Measurements from ENCODE around the gene UNCX.
A peak's percentile ranks its signal among the peaks of the same experiment; 100 is the strongest.

Gene UNCX

DNA sequence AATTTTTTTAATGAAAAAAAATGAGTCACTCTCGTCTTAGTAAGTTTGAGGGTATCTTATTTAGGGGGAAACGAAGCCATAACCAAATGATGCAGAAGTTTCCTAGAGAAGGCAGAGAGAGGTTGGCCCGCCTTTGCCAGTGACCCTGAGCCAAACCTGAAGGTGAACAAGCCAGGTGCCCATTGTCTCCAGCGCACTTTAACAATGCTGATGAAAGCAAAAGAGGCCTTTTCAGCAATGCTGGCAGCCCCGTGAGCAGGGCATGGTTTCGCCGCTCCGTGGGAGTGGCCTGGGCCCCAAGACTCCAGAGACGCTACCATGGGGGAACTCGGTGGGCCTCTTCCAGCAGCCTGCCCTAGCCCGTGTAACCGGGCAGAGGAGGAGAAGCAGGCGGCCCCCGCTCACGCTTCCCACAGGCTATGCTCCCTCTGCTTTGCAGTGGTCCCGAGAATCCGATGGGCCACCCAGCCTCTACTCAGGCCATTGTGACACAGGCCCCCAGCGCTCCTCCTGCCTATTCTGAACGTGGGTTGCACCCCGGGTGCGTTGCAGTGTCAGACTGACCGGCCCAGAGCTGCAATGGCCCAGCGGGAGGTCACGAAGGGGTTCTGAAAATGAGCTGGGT, 14.0 kb upstream of the UNCX start:
- no peak for DNase-seq

- no peak for DNase-seq
Measured at GRCh38 chr7:1219498-1219897, 13.2 kb upstream of the UNCX start.

DNA sequence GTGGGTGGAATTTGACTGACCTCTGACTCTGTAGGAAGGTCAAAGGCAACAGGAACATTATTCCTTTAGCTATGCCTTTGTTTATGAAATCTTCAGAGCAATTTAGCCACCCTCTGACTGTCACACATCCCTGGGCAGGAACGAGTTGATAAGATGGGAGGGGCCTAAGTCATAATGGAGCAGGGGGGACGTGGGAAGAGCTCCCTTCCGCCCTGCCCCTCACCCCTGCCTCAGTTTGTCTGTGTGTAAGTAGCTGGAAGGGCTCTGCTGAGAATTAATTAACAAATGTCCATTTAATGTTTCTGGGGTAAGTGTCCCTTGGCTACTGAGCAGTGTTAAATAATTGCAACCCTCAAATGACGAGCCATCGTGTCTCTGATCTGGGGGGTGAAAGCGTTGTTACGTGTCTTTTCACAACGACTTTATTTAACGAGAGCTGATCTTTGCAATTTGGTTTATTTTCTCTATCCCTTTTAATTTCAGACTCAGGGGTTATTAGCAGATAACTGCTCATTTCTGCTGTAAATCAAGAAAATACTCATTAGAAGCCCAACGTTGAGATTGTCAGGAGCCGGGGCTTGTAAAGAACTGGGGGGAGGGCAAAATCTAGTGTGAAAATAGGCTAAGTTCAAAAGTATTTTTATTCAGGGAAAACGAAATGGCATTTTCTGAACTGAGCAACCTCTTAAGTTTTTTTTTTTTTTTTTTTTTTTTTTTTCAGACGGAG, 12.5 kb upstream of the UNCX start:
- DNase-seq, result no peak

- DNase-seq, result no peak
Measured at GRCh38 chr7:1220977-1221745, 11.5 kb upstream of the UNCX start.

GRCh38 chr7:1223196-1223981, 9.3 kb upstream of the UNCX start:
- DNase-seq, result no peak

- no peak for DNase-seq
Measured at GRCh38 chr7:1224086-1224716, 8.5 kb upstream of the UNCX start.

- no peak for DNase-seq
Measured at GRCh38 chr7:1225030-1225429, 7.6 kb upstream of the UNCX start.

GRCh38 chr7:1225441-1226185, 7.1 kb upstream of the UNCX start:
- DNase-seq, result peak; percentile 64

- DNase-seq, result no peak
Measured at GRCh38 chr7:1226186-1226901, 6.3 kb upstream of the UNCX start.

GRCh38 chr7:1227071-1227804, 5.4 kb upstream of the UNCX start:
- DNase-seq, result no peak

DNA sequence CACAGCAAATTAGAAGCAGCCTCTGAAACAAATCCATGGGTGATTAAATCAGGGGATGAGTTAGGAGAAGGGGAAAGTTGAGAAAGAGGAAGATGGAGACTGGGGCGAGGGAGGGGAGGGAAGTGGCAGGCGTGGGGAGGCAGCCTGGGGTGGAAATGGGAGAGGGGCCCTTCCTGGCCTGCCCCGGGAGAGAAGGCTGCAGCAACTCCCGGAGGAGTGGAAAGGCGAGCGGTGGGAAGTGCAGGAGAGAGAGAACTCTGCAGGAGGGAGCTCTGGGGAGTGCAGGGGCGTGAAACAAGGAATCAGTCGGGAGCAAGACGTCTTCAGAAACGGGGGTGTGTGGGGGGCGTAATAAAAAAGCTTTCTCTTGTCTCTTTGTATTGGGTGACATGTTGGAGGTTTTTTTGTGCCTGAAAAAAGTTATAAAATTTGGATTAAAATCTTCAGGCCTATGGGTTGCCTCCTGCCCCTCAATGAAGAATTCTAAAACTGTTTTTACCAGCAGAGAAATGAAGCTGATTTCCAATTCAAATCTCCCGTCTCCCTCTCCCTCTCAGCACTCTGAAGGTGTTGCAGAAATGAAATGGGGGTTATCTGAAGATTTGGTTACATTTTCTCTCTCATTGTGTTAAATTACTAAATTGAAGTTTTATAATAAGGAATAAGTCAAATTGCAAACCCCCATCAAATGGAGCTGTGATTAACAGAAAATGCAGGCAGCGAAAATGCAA, 4.7 kb upstream of the UNCX start:
- DNase-seq, result no peak

GRCh38 chr7:1228545-1229201, 4.0 kb upstream of the UNCX start:
- no peak for DNase-seq

- no peak for DNase-seq
Measured at GRCh38 chr7:1229202-1229947, 3.3 kb upstream of the UNCX start.

GRCh38 chr7:1229956-1230355, 2.7 kb upstream of the UNCX start:
- no peak for DNase-seq

- DNase-seq, result no peak
Measured at GRCh38 chr7:1230411-1231213, 2.1 kb upstream of the UNCX start.

DNA sequence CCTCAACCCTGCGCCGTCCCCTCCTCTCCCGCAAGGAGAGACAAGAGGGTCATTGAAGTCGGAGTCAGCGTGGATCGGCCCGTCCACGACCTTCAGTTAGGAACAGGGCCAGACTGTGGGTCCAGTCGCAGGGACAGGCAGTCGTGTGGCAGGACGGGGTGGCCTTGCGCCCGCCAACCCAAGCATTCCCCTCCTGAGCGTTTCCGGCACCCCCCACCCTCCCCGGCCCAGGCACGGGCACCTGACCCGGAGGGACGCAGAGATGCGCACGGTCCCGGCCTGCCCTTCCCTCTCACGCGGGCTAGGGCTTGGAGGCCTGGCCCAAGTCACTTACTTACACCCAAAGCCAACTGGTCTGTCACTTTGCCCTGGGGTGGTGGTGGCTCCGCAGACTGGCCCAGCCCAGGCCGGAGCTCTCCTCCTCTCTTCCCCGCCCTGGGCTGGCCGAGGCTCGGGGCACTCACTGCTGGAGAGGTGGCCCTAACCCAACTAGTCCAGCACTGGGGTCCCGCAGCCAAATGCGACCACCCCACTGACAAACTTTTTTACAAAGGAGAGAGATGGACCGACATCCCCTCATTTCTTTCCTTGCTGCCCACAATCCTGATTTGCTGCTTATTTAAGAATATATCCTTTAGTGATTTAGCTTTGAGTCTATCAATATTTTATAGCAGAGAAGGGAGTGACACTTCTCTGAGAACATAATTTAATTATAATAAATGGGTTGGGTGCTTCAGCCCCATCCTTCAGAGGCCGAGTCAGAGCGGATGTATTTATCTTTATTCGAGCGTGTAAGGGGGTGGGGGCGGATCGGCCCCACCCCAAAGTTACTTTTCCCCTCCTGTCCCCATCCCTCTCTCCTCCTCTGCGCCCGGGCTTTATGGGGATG, 1.2 kb upstream of the UNCX start:
- no peak for DNase-seq

GRCh38 chr7:1232103-1232466, 587 bp upstream of the UNCX start:
- no peak for DNase-seq
